NCI-H345 treated with DMSO at 0.1 percent for 48 hours (cell line): ENCODE results near the gene ANKS1B.

ENCODE experiments used
- DNase-seq: peaks from one replicate; lab custom pipeline; 2025; ENCODE audit not compliant: unreplicated experiment; lab: John Stamatoyannopoulos, UW

Gene ANKS1B

DNA sequence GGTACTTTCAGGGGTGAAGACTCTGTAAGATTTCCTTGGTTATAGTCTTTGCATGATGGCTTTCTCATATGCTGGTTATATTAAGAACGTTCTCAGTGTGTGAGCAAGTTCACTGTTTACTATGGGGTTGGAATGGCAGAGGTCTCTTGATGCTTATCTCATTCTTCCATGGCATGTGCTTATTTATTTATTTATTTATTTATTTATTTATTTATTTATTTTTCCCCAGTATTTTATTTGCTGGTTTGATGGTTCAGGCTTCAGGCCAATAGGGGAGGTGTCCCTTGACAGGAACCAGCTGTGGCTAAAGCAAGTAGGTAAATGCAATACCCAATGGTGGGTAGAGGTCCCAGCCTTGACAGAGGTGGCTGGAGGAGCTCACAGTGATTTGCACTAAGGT is 498.5 kb downstream of the ANKS1B start:
- DNase-seq = no peak

- no peak for DNase-seq
Measured at GRCh38 chr12:99479149-99479548, 505.6 kb downstream of the ANKS1B start.

- DNase-seq = no peak
Measured at GRCh38 chr12:99476956-99477355, 507.8 kb downstream of the ANKS1B start.

DNA sequence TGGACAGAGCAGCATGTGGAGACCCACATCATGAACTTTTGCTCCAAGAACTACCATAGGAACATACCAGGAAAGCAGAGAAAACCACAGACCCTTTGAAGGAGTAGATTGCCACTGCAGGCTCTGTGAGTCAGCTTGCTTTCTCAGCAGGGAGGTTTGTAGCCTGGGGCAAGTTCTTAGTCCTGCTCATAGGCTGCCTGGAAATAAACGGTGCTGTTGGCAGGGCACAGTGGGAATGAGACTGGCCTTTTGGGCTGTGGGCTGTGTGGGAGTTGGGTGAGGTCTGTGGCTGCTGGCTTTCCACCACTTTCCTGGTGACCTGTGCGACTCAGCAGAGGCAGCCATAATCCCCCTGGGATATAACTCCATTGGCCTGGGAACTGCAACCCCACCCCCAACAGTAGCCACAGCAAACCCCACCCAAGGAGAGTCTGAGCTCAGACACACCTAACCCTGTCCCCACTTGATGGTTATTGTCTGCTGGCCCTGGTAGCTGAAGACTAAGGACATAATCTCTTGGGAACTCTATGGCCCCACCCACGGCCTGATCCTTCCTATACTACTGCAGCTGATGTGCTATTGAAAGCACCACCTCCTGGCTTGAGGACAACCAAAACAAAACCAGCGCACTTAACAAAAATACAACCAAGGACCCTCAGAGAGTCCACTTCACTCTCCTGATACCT is 529.2 kb downstream of the ANKS1B start:
- DNase-seq = no peak

DNA sequence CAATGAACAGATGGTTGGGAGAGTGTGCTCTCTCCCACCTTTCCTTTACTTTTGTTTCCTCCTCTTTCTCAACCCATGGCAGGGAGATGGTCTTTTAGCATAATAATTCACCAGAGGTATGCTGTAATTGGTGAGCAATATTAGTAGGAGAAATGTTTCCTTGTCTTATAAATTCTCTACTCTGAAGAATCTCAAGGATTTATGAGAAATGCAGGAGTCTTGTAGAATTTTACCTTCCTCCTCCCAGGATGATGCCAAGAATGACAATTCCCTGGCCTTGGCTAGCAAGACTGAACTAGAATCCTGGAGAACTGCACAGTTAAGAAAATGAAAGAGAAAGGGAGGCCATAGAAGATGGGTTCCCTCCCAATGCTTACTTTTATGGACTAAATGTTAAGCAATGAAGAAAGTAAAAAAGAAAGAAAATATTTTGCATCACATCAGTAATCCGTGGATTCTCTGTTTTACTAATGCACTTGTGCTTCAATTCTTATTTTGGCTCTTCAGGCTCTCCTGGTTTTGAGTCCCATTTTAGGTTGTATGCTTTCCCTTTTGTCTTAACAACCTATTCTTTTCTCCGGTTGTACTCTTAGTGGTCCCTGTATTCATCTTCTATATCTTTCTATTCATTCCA is 530.1 kb downstream of the ANKS1B start:
- DNase-seq = no peak

GRCh38 chr12:99453836-99454538 is 530.7 kb downstream of the ANKS1B start:
- no peak for DNase-seq

GRCh38 chr12:99450036-99450630 is 534.6 kb downstream of the ANKS1B start:
- DNase-seq = no peak

- no peak for DNase-seq
Measured at GRCh38 chr12:99444859-99445316, 539.8 kb downstream of the ANKS1B start.

- no peak for DNase-seq
Measured at GRCh38 chr12:99442758-99443157, 542.0 kb downstream of the ANKS1B start.

- no peak for DNase-seq
Measured at GRCh38 chr12:99439399-99439798, 545.3 kb downstream of the ANKS1B start.

- no peak for DNase-seq
Measured at GRCh38 chr12:99436584-99436983, 548.2 kb downstream of the ANKS1B start.

- no peak for DNase-seq
Measured at GRCh38 chr12:99435095-99435791, 549.5 kb downstream of the ANKS1B start.

GRCh38 chr12:99433155-99433554 is 551.6 kb downstream of the ANKS1B start:
- no peak for DNase-seq

GRCh38 chr12:99431203-99431602 is 553.5 kb downstream of the ANKS1B start:
- no peak for DNase-seq

GRCh38 chr12:99427104-99427503 is 557.6 kb downstream of the ANKS1B start:
- no peak for DNase-seq

DNA sequence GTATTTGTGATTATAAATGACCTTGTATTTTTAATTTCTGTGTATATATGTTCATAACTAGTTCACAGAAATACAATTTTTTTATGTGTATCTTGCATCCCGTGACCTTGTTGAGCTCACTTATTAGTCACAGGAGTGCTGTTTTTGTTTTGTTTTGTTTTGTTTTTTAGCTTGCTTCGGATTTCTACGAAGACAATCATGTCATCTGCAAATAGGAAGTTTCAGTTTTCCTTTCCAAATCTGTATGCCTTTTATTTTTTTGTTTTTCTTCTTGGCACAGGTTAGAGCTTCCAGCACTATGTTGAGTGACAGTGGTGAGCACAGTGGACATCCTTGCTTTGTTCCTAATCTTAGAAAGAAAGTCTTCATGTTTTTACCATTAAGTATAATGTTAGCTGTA is 566.4 kb downstream of the ANKS1B start:
- DNase-seq = no peak

GRCh38 chr12:99413751-99414150 is 571.0 kb downstream of the ANKS1B start:
- DNase-seq = no peak

- DNase-seq = no peak
Measured at GRCh38 chr12:99393763-99394162, 591.0 kb downstream of the ANKS1B start.

DNA sequence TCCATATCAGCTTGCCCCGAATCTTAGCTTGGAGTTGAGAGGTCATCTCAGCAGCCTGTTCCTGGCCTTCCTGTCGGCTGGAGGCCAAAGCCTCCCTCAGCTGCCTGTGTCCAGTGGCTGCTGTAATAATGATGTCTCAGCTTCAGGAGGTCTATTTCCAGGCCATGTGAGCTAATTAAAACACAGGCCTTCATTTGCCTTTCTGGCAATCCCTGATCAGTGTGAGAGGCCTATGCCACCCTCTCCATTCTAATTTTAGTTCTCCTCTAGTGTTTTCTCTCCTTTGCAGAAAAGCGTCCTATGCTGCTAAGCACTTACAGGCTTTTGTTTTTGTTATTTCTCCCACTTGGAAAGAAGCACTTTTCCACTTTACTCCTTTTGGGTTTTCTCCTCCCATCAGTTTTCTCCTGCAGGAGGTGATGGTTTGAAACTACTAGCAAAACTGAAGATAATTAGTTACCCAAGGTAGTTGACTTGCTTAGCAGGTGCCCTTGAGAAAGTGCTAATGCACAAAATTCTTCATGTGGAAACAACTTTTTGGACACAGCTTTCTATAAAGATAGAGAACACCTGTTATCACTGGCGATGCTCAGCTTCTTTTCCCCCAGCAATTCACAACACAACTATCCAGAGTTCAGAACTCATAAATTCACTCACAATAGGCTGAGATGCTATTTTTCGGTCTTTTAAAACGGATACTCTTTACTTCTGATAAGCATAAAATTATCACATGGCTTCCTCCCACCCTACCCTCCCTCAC is 592.5 kb downstream of the ANKS1B start:
- DNase-seq = no peak

GRCh38 chr12:99390707-99391106 is 594.0 kb downstream of the ANKS1B start:
- DNase-seq = no peak
